GM18861 (cell line): ENCODE results near the gene SYT9.
A peak's percentile ranks its signal among the peaks of the same experiment; 100 is the strongest.

Experiments
- ATAC-seq: cut with Tn5 transposase; IDR thresholded peaks from one replicate; pipeline ENCODE4 v1.9.1; 2021; ENCODE audit not compliant: unreplicated experiment

The SYT9 gene

GRCh38 chr11:7251836-7252682, at the start of gene SYT9:
Gene SYT9, plus strand, starts transcription at chr11:7251904. Its CDS starts 283 bp downstream, at chr11:7252187.
- ATAC-seq: peak; percentile 49

GRCh38 chr11:7202412-7202811, 49.3 kb upstream of the SYT9 start:
- ATAC-seq: no peak

- ATAC-seq: no peak
Measured at GRCh38 chr11:7204778-7205177, 46.9 kb upstream of the SYT9 start.

- no peak for ATAC-seq
Measured at GRCh38 chr11:7208391-7208790, 43.3 kb upstream of the SYT9 start.

GRCh38 chr11:7219491-7219890, 32.2 kb upstream of the SYT9 start:
- ATAC-seq: no peak

GRCh38 chr11:7220636-7221035, 31.1 kb upstream of the SYT9 start:
- ATAC-seq: no peak

- no peak for ATAC-seq
Measured at GRCh38 chr11:7222619-7223018, 29.1 kb upstream of the SYT9 start.

GRCh38 chr11:7239877-7240276, 11.8 kb upstream of the SYT9 start:
- no peak for ATAC-seq

GRCh38 chr11:7245341-7245740, 6.4 kb upstream of the SYT9 start:
- no peak for ATAC-seq

GRCh38 chr11:7246179-7246578, 5.5 kb upstream of the SYT9 start:
- no peak for ATAC-seq

- ATAC-seq: no peak
Measured at GRCh38 chr11:7250166-7250565, 1.5 kb upstream of the SYT9 start.

GRCh38 chr11:7251487-7251835, 243 bp upstream of the SYT9 start:
- ATAC-seq: no peak

GRCh38 chr11:7252683-7253213, 1.0 kb downstream of the SYT9 start:
- ATAC-seq: no peak

GRCh38 chr11:7253800-7254199, 2.1 kb downstream of the SYT9 start:
- ATAC-seq: no peak

GRCh38 chr11:7254731-7255291, 3.1 kb downstream of the SYT9 start:
- ATAC-seq: no peak

GRCh38 chr11:7256943-7257342, 5.2 kb downstream of the SYT9 start:
- no peak for ATAC-seq

GRCh38 chr11:7257724-7258123, 6.0 kb downstream of the SYT9 start:
- no peak for ATAC-seq

GRCh38 chr11:7261578-7261977, 9.9 kb downstream of the SYT9 start:
- ATAC-seq: no peak

- no peak for ATAC-seq
Measured at GRCh38 chr11:7262672-7263071, 11.0 kb downstream of the SYT9 start.

GRCh38 chr11:7263842-7264241, 12.1 kb downstream of the SYT9 start:
- ATAC-seq: no peak

GRCh38 chr11:7268758-7269157, 17.1 kb downstream of the SYT9 start:
- ATAC-seq: no peak

GRCh38 chr11:7270233-7270865, 18.6 kb downstream of the SYT9 start:
- ATAC-seq: no peak
